ENCODE data around the gene CFAP45. TPM values are rescaled to one million over a fixed set of nuclear protein-coding genes. Genes with fewer than 3 reads are reported as not detected.

CFAP45 gene
- total RNA-seq, 1 experiment from 2014 or later = 0.40 TPM

- Mint-ChIP-seq H3K27ac (ENCODE audit: low read depth, unreplicated experiment) (no peak overlapping the region), H3K4me3 (ENCODE audit: unreplicated experiment) (no peak overlapping the region), H3K27me3 (ENCODE audit: insufficient read depth, unreplicated experiment) (no peaks in the 10 kb centered on the region), H3K9me3 (ENCODE audit: unreplicated experiment) (no peaks in the 10 kb centered on the region), H3K36me3 (ENCODE audit: insufficient read depth, unreplicated experiment) (no peaks in the 10 kb centered on the region), H3K4me1 (ENCODE audit: insufficient read depth, unreplicated experiment) (peaks cover 34% of the 10 kb centered on the region)
- no TSS peak for BruUV-seq (replicated peaks)
- no peak for TF ChIP-seq CTCF (IDR thresholded peaks at IDR 0.05; ENCODE audit: unreplicated experiment)
- ChIA-PET POLR2A (interaction anchor here (0.7 to 3.5 kb wide), 4 partner anchors 11 to 313 kb away, joined by 3 to 12 read pairs (median 6); partner anchors contain the start of genes SLAMF9 and TAGLN2), CTCF (interaction anchor here (0.6 to 52.4 kb wide), 9 partner anchors 8 to 135 kb away, joined by 3 to 1675 read pairs (median 6); no protein-coding TSS in a partner anchor)
- peak; percentile 56 for DNase-seq (ENCODE audit: unreplicated experiment)
- intact Hi-C loops (cut with micrococcal nuclease) = no loop called here
These were observed 44.1 kb upstream of the CFAP45 start for GRCh38 chr1:159943908-159944622.

GRCh38 chr1:159943278-159943640, 43.3 kb upstream of the CFAP45 start:
- CTCF ChIA-PET = interaction anchor here (0.7 to 52.4 kb wide), 6 partner anchors 8 to 143 kb away, joined by 3 to 1675 read pairs (median 6); no protein-coding TSS in a partner anchor

GRCh38 chr1:159942632-159943277, 42.8 kb upstream of the CFAP45 start:
- TF ChIP-seq CTCF (IDR thresholded peaks at IDR 0.05; ENCODE audit: unreplicated experiment) = no peak
- Mint-ChIP-seq H3K27me3 (ENCODE audit: insufficient read depth, unreplicated experiment) (no peaks in the 10 kb centered on the region), H3K27ac (ENCODE audit: low read depth, unreplicated experiment) (no peak overlapping the region), H3K4me1 (ENCODE audit: insufficient read depth, unreplicated experiment) (peaks cover 30% of the 10 kb centered on the region), H3K9me3 (ENCODE audit: unreplicated experiment) (no peaks in the 10 kb centered on the region), H3K36me3 (ENCODE audit: insufficient read depth, unreplicated experiment) (no peaks in the 10 kb centered on the region), H3K4me3 (ENCODE audit: unreplicated experiment) (no peak overlapping the region)
- ChIA-PET CTCF (interaction anchor here (0.7 to 52.4 kb wide), 6 partner anchors 8 to 143 kb away, joined by 3 to 1675 read pairs (median 6); no protein-coding TSS in a partner anchor), POLR2A (no interaction called here)
- intact Hi-C loops (cut with micrococcal nuclease) = no loop called here
- no TSS peak for BruUV-seq (replicated peaks)
- no peak for DNase-seq (ENCODE audit: unreplicated experiment)

More at GRCh38 chr1:159943278-159943640, 43.3 kb upstream of the CFAP45 start:
- BruUV-seq (replicated peaks) = no TSS peak
- H3K27ac Mint-ChIP-seq (ENCODE audit: low read depth, unreplicated experiment) = no peak overlapping the region
- H3K4me3 Mint-ChIP-seq (ENCODE audit: unreplicated experiment) = no peak overlapping the region
- TF ChIP-seq CTCF (IDR thresholded peaks at IDR 0.05; ENCODE audit: unreplicated experiment) = no peak
- H3K36me3 Mint-ChIP-seq (ENCODE audit: insufficient read depth, unreplicated experiment) = no peaks in the 10 kb centered on the region
- POLR2A ChIA-PET = interaction anchor here (1.5 to 3.5 kb wide), 2 partner anchors 12 to 17 kb away, joined by 5 to 12 read pairs; partner anchors contain the start of genes SLAMF9 and TAGLN2
- DNase-seq (ENCODE audit: unreplicated experiment) = no peak
- intact Hi-C loops (cut with micrococcal nuclease) = no loop called here
- H3K27me3 Mint-ChIP-seq (ENCODE audit: insufficient read depth, unreplicated experiment) = no peaks in the 10 kb centered on the region
- H3K9me3 Mint-ChIP-seq (ENCODE audit: unreplicated experiment) = no peaks in the 10 kb centered on the region
- peaks cover 34% of the 10 kb centered on the region for H3K4me1 Mint-ChIP-seq (ENCODE audit: insufficient read depth, unreplicated experiment)

Data from MCF 10A (cell line).